ENCODE data around the gene GTPBP2.

The GTPBP2 gene

DNA sequence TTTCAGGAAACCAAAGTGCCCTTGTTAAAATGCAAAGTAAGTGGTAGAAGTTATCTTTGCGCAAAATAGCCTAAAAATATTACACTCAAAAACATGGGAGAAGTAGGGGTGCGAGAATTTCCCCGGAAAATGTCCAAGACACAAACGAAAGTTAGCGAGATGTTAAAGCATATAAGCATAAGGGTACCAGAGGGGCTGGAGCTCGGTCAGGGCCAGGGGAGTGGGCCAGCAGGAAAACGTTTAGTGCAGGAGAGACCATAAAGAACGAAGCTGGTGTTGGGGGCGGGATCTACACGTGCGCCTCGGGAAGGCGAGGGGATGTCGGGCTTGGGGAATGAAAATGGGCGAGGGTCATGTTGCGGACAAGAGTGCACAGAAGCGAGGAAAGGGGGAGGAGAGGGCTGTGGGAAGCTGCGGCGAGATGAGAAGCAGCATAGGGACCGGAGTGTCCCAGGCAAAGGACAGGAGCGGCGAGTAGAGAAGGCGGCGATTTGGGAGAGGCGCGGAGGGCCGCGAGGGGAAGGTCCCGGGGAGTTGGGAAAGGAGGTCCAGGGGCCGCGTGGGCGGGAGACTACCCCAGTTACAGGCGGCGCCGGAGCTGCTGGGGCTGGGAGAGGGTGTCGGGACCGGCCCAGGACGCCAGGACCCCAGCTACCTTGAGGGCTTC is 53.8 kb downstream of the GTPBP2 start:
- FAIRE-seq = no peak

GRCh38 chr6:43572015-43572414 is 57.0 kb downstream of the GTPBP2 start:
- FAIRE-seq = no peak

- FAIRE-seq = no peak
Observed at GRCh38 chr6:43570876-43571441, 58.1 kb downstream of the GTPBP2 start.

All from A204.1 (cell line).